ENCODE data around the gene PLAC1. TPM values are rescaled to one million over a fixed set of nuclear protein-coding genes. Genes with fewer than 3 reads are reported as not detected.

PLAC1 gene
- 0.38 and 2.8 TPM in 2 replicates for total RNA-seq (2014; rRNA removed; shearing (Covaris generic))

GRCh38 chrX:134658002-134658759, at the start of gene PLAC1:
Gene PLAC1, minus strand, starts transcription at chrX:134658471. Its CDS starts 91,789 bp downstream, at chrX:134566682.
- DNase-seq (ENCODE audit: low spot score), result no peak

- no peak for DNase-seq (ENCODE audit: low spot score)
Measured at GRCh38 chrX:134706138-134706537, 47.9 kb upstream of the PLAC1 start.

DNA sequence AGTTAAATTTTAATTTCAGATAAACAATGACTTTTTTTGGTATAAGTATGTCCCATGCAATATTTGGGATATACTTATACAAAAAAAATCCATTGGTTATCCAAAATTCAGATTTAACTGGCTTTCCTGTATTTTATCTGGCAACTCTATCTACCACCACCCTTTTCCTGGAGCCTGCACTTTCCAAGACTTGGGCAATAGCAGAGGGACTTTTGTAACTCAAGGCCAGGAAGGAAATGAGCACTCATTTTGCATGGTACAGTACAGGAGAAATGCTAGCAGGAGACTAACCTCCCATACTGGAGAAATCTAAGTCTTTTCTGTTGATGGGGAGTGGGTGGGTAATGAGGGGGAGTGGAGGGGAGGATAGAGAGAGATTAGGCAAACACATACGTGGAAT, 37.7 kb upstream of the PLAC1 start:
- no peak for DNase-seq (ENCODE audit: low spot score)

DNA sequence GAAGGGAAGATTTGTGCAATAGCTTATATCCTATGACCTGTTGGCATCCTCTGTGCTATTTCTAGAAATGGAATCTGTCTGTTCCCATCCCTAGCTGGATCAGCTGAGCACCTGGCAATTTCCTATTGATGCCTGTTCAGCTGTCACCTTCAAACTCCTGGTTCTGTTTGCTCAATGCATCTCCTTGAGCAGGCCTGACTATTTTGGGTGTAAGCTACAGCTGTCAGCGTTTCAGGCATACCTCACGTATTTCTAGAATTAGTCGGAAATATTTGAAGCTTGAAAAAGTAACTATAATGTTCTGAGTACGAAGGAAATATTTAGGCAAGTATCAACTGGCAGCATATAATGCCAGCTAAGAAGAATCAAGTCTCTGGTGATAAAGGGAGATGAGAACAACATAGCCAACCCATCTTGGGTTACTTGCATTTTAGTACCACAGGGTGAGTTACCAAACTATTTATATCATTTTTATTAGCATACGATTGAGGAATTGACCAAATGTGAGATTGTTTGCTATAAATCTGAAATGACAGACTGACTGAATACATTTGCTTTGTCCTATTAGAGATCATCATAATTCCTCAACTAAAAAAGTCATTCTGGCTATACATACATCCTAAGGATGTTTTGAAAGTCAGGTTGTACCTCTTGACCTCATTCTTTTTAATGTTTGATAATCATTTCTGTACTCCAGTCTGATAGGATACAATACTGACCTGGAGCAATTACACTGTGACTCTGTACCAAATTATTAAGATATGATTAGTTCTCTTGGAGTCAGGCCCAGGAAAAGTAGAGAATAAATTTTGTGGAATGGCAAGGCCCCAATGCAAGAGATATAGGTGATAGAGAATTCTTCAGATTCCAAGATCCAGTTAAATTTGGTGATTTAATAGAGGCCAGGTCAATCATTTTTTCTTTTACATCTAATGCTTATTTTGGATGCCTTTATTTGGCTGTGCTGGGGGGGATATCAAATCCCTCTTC, 36.4 kb upstream of the PLAC1 start:
- DNase-seq (ENCODE audit: low spot score), result no peak

DNA sequence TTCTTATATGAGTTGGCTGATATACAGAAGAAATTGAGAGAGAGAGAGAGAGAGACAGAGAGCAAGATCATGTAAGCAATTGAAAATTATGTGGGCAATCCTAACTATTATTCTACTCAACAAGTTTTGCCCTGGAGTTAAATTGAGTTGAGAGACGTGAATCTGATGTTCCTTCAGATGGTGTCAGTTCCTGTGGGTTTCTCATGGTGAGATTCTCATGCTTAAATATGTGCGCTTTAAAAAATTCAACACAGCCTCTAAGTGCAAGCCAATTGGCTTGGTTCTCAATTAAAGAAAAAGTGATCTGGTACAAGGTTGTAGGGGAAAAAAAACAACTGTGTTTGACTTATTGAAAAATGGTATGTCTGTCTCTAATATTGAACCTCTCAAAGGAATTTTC, 35.4 kb upstream of the PLAC1 start:
- no peak for DNase-seq (ENCODE audit: low spot score)

DNA sequence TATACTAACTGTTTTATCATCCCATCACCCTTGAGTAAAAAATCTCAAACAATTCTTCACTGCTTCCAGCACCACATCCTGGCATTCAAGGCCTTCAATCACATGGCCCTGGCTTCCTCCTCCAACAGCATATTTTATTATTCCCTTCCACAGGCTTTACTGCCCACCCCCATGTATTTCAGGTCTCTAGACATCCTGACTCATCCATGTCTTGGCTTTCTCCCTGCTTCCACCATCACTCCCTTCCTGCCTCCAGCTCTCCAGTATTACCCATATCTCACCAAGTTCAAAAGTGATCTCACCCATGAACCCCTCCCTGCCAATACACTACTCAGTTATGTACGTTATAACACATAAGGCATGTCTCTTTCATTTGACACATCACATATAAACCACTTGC, 34.7 kb upstream of the PLAC1 start:
- peak; percentile 27 for DNase-seq (ENCODE audit: low spot score)

GRCh38 chrX:134692233-134692632, 34.0 kb upstream of the PLAC1 start:
- no peak for DNase-seq (ENCODE audit: low spot score)

GRCh38 chrX:134691453-134691852, 33.2 kb upstream of the PLAC1 start:
- DNase-seq (ENCODE audit: low spot score), result no peak

DNA sequence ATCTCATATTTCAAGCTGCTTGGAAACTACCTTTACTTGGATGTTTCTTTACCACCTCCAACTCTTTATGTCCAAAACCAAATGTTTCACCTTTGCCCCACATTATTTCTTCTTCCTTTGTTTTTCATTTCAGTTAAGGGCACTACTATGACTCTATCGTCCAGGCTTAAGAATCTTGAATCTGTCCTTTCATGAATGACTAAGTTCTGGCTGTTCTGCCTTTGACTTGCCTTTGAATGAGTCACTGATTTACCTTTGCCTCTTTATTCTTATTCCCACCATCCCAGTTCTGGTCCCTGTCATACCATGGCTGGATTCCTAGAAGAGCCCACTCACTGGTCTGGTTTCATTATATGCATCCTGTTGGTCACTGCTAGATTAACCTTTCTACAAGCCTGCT, 30.6 kb upstream of the PLAC1 start:
- DNase-seq (ENCODE audit: low spot score), result peak; percentile 27

GRCh38 chrX:134688031-134688823, 30.0 kb upstream of the PLAC1 start:
- DNase-seq (ENCODE audit: low spot score), result no peak

DNA sequence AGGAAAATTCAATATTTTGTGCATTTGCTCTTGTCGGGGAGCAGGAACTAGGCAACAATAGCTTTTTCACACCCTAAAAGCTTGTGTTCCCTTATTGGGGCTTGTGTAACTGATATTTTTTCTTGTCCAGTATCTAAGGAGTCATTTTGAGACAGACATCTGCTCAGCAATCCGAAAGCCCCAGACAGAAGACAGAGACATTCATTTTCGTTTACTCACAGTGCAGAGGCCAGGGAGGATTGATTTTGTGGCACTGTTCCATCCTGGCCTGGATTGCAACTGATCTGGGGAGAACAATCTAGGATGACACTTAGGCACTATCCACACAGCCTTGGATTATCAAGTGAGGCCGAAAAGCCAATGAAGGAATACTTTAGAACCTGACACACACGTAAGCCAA, 27.4 kb upstream of the PLAC1 start:
- no peak for DNase-seq (ENCODE audit: low spot score)

DNA sequence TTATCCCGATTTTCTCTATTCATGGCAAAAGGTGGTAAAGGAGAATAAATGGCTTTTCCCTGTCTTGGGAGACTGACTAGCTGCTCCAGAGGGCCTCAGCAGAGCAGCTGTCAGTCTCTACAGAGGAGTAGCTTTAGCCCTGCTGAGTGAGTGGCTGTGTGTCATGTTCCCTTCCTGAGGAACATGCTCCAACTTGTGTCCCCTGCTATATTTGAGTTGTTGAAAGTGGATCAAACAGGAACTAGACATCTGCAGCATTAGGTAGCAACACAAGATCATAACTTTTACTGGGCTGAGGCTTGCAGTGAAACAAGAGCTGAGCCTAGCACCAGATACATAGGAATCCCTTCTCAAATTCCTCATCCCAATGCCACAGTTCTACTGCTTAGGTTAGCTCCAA, 26.7 kb upstream of the PLAC1 start:
- no peak for DNase-seq (ENCODE audit: low spot score)

DNA sequence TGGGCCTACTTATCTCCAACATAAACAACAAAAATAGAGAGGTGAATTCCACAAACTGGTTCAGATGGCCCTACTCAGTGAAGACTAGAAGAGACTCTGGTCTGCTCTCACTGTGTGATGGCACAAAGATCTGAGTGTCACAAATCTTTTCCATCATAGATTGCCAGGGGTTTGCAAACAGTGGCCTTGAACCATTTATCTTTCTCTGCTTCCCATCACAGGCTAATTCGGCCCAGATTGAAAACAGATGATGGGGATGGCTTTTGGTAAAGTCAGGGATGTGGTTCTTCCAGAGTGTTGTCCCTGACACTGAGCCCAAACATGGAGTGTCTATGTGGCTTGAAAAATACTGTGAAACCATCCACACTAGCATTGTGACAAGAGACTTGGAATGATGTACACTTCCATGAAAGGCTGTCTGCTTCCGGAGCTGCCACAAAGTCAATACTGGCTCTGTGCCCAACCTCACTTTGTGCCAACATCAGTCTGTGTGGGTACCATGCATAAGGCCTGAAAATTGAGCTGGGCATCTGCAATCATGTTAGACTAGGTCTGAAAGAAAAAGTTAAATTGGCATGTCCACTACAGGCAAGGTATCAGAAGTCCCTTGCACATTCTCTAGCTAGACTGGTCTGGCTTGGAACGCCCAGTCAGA, 25.2 kb upstream of the PLAC1 start:
- DNase-seq (ENCODE audit: low spot score), result no peak

DNA sequence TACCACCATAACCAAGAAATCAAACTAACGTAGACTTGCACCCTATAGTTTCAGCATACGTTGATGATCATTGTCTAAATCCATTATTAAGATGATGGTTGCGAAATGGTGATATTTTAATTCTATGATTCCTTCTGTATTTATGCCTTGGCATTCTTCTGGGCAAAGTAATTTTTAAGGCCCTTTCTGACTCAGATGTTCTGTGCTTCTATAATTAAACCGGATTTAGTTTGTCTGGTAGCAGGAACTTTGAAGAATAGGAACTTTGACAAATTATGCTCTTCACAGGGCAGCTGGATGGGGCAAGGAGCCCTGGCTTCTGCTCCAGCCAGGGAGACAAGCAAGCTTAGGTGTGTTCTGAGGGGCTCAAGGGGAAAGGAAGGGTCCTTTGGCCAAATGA, 23.8 kb upstream of the PLAC1 start:
- DNase-seq (ENCODE audit: low spot score), result no peak

DNA sequence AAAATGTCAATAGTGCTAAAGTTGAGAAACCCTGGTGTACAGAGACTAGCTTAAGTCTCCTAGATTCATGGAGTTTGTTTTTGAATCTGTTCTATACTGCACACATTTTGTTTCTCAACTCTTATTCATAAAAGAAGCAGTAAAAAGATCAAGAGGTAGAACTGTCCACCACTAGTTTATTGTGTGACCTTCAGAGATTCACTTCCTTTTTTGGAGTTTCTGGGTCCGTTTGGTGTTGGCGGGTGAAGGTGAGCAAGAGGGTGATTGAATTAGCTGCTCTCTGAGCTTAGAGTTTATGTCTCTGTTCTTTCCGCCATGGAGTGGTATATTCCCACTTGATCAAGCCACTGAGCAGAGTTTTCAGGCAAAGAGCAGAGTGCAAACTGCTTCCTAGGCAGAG, 21.4 kb upstream of the PLAC1 start:
- DNase-seq (ENCODE audit: low spot score), result no peak

DNA sequence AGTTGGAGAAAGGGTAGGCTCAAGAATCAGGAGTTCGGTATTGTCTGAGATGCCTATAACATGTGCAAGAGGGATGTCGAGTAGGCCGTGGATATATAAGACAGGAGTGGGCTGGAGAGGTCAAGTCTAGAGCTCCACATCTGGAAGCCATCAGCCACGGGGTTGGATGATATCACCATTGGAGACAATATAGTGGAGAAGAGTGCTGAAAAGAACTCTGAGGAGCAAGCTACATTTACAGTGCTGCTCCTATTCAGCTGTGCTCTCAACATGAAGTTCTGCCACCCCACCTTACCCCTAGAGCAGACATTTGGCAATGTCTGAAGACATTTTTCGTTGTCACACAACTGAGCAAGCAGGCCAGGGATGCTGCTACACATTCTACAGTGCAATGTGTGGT, 20.9 kb upstream of the PLAC1 start:
- DNase-seq (ENCODE audit: low spot score), result no peak

DNA sequence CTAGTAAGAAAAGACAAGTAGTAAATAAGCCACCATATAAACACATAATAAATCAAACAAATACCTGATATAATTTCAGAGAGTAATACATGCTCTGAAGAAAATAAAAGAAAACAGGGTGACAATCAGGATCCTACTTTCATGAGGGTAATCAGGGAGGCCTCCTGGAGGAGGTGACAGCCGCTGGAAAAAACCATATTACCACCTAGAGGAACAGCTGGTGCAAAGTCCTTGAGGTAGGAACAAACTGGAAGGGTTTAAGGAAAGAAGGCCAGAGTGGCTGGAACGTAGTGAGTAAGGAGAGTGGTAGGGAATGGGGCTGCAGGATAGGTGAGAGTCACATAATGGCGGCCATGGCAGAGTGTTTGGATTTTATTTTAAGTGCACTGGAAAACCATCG, 19.1 kb upstream of the PLAC1 start:
- no peak for DNase-seq (ENCODE audit: low spot score)

DNA sequence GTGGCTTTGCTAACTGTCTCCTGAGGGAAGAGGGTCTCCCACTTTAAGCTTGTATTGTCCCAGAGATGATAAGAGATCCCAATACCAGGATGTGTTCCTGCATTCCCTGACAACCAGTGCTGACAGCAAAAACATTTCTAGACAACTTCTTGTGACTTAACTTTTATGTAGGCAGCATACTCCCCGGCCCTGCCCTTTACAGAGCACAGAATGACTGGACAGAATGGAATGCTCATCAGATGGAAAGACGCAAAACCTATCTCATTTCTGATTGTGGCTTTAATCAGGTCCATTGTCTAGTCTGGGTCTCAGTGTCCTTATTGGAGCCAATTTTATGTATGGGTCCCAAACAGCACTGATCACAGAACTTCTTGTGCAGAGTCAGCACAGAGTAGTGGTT, 18.2 kb upstream of the PLAC1 start:
- peak; percentile 46 for DNase-seq (ENCODE audit: low spot score)

DNA sequence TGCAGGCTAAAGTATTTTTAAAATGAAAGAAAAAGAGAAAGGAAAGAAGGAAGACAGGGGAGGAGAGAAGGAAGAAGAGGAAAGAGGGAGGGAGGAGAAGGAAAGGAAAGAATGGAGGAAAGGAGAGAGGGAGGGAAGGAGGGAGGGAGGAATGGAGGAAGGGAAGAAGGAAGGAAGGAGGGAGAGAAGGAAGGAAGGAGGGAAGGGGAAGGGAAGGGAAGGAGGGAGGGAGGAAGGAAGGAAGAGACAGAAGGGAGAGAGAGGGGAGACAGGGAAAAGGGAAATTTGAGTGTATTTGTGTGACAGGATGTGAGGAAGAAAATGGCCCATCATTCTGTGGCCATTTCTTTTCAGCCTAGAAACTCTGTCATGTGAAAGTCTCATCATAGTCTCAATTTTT, 14.9 kb upstream of the PLAC1 start:
- no peak for DNase-seq (ENCODE audit: low spot score)

DNA sequence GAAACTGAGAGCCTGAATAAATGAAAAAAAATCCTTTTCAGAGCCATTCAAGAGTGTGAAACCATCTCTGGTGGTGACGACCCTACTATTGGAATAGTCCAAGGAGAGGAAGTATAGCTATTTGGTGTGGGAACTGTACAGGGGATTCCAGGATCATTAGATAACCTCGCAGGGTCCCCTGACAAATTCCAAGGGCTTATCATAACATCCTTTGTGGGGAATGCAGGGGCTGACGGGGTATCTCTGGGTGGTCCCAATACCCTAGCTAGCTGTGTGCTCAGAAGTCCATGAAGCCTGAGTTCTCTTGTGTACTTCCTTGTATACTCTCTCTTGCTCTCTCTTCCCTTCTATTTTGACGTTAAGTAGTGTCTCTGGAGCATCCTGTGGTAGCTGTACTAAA, 13.8 kb upstream of the PLAC1 start:
- DNase-seq (ENCODE audit: low spot score), result no peak

GRCh38 chrX:134671294-134671693, 13.0 kb upstream of the PLAC1 start:
- peak; percentile 6 for DNase-seq (ENCODE audit: low spot score)
